ENCODE data around the gene NFATC1.

Gene NFATC1

DNA sequence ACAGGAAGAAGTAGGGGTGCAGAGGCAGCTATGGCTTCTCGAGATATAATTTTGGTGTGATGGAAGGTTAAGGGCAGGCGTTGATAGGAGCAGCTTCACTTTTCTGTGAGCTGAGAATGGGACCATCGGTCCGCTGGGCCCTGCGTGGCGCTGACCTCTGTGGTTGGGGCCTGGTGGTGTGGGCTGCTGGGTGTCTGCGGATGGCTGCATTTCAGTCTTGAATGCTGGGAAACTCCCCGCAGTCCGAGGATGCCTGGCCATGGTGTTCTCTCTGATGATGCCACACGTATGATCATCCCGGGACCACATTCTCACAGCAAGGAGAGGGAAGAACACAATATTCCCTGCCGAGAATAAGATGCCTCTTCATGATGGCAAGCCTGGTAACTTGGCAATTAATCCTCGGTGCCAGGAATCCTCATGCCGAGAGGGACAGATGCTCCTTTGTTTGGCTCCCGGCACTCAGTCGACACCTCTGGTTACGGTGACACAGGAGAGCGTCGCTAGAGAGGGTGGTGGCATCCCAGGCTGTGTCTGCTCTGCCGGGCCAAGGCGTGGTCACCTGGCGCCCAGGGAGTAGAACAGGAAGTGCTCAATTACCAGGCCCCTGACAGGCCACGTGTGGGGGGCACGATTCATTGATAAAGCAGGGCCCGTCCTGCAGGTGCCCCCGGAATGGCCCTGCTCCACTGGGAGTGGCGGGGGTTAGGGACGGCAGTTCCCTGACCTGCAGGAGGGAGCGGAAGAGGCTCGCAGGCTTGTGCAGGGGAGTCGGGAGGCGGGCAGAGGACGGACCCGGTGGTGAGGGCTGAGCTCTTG lies 164.5 kb downstream of the NFATC1 start:
- TF ChIP-seq GATA2 (IDR thresholded peaks at IDR 0.05; ENCODE audit: low read depth, low read length) (no peak), GATA3 (IDR thresholded peaks at IDR 0.05; ENCODE audit: low read depth, low read length) (no peak)

GRCh38 chr18:79560861-79561210 lies 165.1 kb downstream of the NFATC1 start:
- TF ChIP-seq GATA3 (IDR thresholded peaks at IDR 0.05; ENCODE audit: low read depth, low read length) (no peak), GATA2 (IDR thresholded peaks at IDR 0.05; ENCODE audit: low read depth, low read length) (no peak)

GRCh38 chr18:79563949-79564348 lies 168.2 kb downstream of the NFATC1 start:
- TF ChIP-seq GATA2 (IDR thresholded peaks at IDR 0.05; ENCODE audit: low read depth, low read length), result no peak
- TF ChIP-seq GATA3 (IDR thresholded peaks at IDR 0.05; ENCODE audit: low read depth, low read length), result no peak

DNA sequence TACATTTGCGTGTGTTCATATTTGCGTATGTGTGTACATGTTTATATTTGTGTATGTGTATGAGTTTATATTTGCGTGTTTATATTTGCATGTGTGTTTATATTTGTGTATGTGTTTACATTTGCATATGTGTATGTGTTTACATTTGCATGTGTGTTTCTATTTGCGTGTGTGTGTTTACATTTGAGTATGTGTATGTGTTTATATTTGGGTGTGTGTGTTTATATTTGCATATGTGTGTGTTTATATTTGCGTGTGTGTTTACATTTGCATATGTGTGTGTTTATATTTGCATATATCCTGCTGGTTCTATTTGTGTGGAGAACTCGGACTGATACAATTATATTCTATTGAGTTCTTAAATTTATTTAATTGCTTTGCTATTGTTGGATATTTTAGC lies 168.7 kb downstream of the NFATC1 start:
- TF ChIP-seq GATA2 (IDR thresholded peaks at IDR 0.05; ENCODE audit: low read depth, low read length), result no peak
- no peak for TF ChIP-seq GATA3 (IDR thresholded peaks at IDR 0.05; ENCODE audit: low read depth, low read length)

DNA sequence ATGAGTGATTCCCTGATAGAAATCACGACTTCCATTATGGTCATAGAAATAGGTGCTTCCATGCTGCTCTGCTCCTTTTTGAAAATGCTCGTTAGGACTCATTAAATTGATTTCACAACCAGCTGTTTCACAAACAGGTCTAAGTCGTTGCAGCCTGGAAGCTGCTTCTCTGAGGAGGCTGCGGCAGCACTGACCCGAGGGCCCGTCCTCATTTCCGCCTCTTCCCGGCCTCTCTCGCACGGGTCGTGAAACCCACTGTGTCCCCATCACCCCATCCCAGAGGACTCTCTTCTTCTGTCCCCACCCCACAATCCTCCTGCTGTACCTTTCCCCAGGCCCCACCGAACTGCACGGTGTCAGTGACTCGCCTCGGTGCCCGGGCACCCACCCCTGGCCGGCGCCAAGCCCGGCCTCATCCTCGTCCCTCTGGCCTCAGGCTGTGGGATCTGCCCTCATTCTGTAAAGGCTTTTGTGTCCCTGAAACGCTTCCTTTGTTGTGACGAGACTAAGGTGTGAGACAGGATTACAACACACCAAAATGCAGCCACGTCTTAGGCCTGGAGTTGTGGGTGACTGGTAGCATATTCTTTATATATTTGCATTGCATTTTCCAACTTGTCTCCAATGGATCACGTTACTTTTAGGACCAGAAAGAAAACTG lies 171.2 kb downstream of the NFATC1 start:
- TF ChIP-seq GATA2 (IDR thresholded peaks at IDR 0.05; ENCODE audit: low read depth, low read length), result no peak

DNA sequence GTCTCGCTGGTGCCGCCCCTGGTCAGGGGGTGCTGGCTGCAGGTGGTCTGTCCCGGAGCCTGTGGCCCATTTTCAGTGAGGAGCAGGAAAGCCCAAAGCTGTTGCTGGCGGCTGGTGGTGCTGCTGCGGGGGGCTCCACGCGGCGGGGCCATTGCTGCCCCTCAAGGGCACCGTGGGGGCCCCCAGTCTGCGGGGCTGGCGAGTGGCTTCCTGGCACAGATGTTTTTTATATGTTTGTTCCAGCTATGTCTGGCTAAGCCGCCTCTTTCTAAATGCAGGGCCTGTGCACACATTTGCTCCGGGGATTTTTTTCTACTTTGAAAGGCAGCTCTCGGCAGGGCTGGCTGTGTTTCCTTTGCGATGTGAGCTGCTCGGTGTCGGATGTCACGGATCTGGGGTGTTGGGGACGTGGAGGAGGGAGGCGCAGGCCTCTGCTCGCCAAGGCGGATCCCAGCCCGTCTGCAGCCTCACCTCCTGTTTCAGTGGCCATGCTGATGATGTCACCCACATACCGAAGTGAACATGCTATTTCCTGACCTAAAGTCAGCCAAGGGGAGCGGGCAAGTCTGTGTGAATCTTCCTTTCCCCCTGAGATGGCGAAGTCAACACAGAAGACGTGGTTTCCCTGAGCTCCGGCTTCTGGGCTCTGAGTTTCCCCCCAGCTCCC lies 171.9 kb downstream of the NFATC1 start:
- TF ChIP-seq GATA2 (IDR thresholded peaks at IDR 0.05; ENCODE audit: low read depth, low read length) (no peak), GATA3 (IDR thresholded peaks at IDR 0.05; ENCODE audit: low read depth, low read length) (no peak)

DNA sequence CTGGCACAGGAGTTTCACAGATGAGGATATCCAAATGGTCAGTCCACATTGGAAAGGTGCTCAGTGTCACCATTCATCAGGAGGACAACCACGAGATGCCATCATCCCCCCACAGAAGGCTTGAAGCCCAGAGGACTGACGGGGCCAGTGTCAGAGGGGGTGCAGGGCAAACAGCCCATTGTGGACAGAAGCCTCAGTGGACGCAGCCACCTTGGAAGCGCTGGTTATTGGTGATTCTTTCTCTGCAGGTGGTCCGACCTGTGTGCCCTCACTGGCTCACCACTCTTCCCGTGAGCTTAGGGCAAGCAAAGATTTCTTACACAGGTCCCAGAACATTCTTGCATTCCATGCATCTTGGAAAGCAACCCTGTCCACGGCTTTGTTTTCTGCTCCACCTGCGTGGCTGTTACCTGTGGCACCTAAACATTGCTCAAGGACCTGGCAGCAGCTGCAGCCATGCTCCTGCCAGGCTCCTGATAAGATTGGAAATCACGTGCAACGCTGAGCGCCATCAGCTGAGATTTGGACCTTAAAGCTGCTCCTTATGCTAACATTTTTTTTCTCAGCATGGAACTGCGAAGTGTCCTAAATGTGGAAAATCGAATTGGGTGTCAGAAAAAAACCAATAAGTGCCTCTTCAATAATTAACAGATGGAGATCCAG lies 172.9 kb downstream of the NFATC1 start:
- TF ChIP-seq GATA2 (IDR thresholded peaks at IDR 0.05; ENCODE audit: low read depth, low read length) (no peak), GATA3 (IDR thresholded peaks at IDR 0.05; ENCODE audit: low read depth, low read length) (no peak)

DNA sequence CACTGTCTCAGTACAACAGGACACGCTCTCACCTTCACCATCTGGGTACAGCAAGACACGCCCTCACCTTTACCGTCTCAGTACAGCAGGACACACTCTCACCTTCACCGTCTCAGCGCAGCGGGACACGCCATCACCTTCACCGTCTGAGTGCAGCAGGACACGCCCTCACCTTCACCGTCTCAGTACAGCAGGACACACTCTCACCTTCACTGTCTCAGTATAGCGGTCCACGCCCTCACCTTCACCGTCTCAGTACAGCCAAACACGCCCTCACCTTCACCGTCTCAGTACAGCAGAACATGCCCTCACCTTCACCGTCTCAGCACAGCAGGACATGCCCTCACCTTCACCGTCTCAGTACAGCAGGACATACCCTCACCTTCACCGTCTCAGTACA lies 174.0 kb downstream of the NFATC1 start:
- no peak for TF ChIP-seq GATA3 (IDR thresholded peaks at IDR 0.05; ENCODE audit: low read depth, low read length)
- TF ChIP-seq GATA2 (IDR thresholded peaks at IDR 0.05; ENCODE audit: low read depth, low read length), result no peak

- TF ChIP-seq GATA2 (IDR thresholded peaks at IDR 0.05; ENCODE audit: low read depth, low read length) (no peak), GATA3 (IDR thresholded peaks at IDR 0.05; ENCODE audit: low read depth, low read length) (no peak)
These were observed 174.8 kb downstream of the NFATC1 start for GRCh38 chr18:79570266-79571201.

DNA sequence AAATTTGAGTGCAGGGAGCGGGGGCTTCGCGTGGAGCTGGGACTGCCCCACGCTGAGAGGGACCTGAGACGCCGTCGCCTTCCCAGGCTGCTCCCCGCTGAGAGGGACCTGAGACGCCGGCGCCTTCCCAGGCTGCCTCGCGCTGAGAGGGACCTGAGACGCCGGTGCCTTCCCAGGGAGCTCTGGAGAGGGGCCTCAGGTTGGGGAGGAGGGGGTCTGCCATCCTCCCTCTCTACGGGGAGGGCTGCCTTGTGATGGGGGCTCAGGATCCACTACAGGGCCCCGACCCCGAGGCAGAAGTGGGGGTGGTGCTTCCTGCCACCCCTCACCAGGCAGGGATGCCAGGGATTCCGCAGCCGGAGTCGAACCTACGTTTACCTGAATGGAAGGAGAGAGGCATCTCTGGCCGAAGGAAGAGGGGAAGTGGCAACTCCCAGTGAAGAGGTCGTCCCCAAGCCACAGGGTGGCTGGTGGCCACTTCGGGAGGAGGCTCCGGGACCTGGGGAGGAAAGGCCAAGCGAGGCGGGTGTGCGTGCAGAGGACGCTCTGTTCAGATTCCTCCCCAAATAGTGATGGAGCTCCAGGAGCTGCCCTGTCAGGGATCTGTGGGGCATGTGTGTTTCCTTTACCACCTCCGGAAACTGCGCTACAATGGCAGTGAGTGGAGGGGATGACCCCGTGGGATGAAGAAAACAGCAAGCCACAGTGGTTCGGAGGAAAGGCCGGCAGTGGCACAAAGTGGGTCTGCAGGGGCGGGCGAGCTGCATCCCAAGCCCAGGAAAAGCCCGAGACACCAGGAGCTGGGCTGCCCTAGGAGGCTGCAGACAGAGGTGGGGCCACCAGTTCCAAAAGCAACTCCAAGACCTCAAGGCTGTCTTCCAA lies 175.7 kb downstream of the NFATC1 start:
- TF ChIP-seq GATA2 (IDR thresholded peaks at IDR 0.05; ENCODE audit: low read depth, low read length) (no peak), GATA3 (IDR thresholded peaks at IDR 0.05; ENCODE audit: low read depth, low read length) (no peak)

DNA sequence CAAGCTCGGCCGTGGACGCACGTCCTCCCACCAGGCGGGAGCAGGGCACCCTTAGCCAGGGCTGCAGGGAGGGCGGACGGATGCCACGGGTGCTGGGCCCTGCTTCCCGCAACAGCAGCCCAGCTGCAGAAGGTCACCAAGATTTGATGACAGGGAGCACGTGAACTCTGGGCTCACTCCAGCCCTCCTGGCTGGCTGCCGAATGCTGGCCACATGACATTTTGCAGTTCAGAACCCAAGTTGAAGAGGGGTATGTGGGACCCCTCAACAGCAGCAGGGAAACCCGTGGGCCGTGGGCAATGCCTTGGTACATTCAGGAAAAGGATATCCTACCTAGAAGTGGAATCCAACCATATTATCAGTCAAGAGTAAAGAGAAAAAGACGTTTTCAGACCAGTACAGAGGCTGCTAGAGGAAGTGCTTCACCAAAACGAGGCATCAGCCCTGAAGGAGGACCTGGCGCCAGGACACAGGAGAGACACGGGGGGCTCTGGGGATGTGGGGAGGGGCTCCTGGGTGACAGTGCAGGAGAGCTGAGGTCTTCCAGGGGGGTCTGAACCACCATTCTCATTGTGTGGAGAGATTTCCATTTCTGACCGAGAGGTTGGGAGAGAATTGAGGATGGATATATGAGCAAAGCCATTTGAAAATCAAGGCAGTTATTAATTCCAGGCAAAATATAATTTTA lies 176.5 kb downstream of the NFATC1 start:
- TF ChIP-seq GATA3 (IDR thresholded peaks at IDR 0.05; ENCODE audit: low read depth, low read length) (no peak), GATA2 (IDR thresholded peaks at IDR 0.05; ENCODE audit: low read depth, low read length) (no peak)

DNA sequence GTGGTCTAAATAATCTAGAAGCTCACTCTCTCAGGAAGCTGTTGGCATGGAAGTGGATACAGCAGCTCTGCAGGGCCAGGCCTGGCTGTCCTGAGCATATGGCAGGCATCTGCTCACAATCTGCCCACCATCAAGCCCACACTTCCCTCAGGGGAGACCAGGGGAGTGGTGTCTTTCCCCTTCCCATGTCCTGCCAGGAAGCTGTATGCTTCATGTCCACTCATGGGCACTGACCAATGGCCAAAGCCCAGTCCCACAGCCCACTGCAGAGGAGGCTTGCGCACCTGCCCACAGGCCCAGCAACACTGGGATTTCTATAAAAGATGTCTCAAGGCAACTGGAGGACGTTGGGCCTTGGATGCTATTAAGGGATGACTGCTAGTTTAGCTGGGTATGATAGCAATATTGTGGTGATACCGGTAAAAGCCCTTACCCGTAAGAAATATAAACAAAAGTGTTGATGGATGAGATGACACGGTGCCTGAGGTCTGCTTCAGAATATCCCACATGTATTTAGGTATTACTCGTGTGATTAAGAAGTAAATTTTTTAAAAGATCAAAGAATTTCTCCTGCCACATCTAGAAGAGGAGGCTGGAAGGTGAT lies 177.2 kb downstream of the NFATC1 start:
- no peak for TF ChIP-seq GATA2 (IDR thresholded peaks at IDR 0.05; ENCODE audit: low read depth, low read length)
- TF ChIP-seq GATA3 (IDR thresholded peaks at IDR 0.05; ENCODE audit: low read depth, low read length), result no peak

Measured in SH-SY5Y (cell line).